Kidney (tissue), 14 donors: Measurements from ENCODE around the gene TLL2. TPM values are rescaled to one million over a fixed set of nuclear protein-coding genes. Genes with fewer than 3 reads are reported as not detected.

ENCODE experiments used
- DNase-seq, 5 donors: peaks; one replicate each; pipeline ENCODE4 v3.0.0-alpha.2; 2013 to 2020
- FAIRE-seq: peaks from 2 replicates; lab custom pipeline; 2012; peaks lifted over from hg19 to GRCh38; lab: Jason Lieb, UNC
- H3K27ac ChIP-seq, 2 donors: one replicate each; pipeline ENCODE4 v1.7.0; 2013; ENCODE audit warnings: low read depth in 2 of 2, low read length in 2 of 2, inconsistent platforms in 1 of 2
- H3K27me3 ChIP-seq: one replicate; pipeline ENCODE4 v1.7.1; 2013; ENCODE audit warnings: low read length, inconsistent platforms; ENCODE audit not compliant: control insufficient read depth, insufficient read depth
- H3K36me3 ChIP-seq, 3 donors: one replicate each; pipeline versions ENCODE4 v1.7.0 to v1.7.1; 2013; ENCODE audit warnings: low read length in 3 of 3, control low read depth in 1 of 3, inconsistent platforms in 1 of 3; ENCODE audit not compliant: insufficient read depth in 3 of 3, control insufficient read depth in 2 of 3
- H3K4me1 ChIP-seq, 3 donors: one replicate each; pipeline versions ENCODE4 v1.7.0 to v1.7.1; 2013; ENCODE audit warnings: low read length in 3 of 3, inconsistent platforms in 1 of 3, low read depth in 1 of 3; ENCODE audit not compliant: control insufficient read depth in 2 of 3, insufficient read depth in 2 of 3
- H3K4me3 ChIP-seq, 3 donors: one replicate each; pipeline versions ENCODE4 v1.7.0 to v1.8.1; 2013; ENCODE audit warnings: low read length in 3 of 3, control low read depth in 1 of 3, inconsistent platforms in 1 of 3
- H3K9ac ChIP-seq, 3 donors: one replicate each; pipeline versions ENCODE4 v1.7.0 to v1.7.1; 2013; ENCODE audit warnings: low read length in 3 of 3, control low read depth in 1 of 3, inconsistent platforms in 1 of 3
- H3K9me3 ChIP-seq, 3 donors: one replicate each; pipeline versions ENCODE4 v1.7.0 to v1.7.1; 2013; ENCODE audit warnings: low read length in 3 of 3, control low read depth in 1 of 3, inconsistent platforms in 1 of 3; ENCODE audit not compliant: control insufficient read depth in 2 of 3, insufficient read depth in 1 of 3
- CTCF ChIP-seq: IDR thresholded peaks from 3 replicates; pipeline ENCODE4 v1.5.1; 2012; ENCODE audit warnings: mild to moderate bottlenecking, moderate library complexity, borderline replicate concordance; ENCODE audit not compliant: insufficient read depth; ENCODE audit errors: extremely low read depth
- intact Hi-C: fragments of 100-400 bp; cut with DNase I; formaldehyde crosslinking; loops from one replicate; pipeline ENCODE4 v1.11.1; 2022
- polyA plus RNA-seq: library from polyadenylated mRNA; stranded (reverse); fragments of 350-450 nt; fragmentation: Illumina TruSeq; extraction: RNeasy Lipid Tissue Mini Kit (QIAGEN cat#74804); gene quantifications from one replicate; pipeline ENCODE4 v1.2.3, GENCODE V29; 2014; ENCODE audit warnings: low read depth, low replicate concordance; ENCODE audit not compliant: insufficient read depth
- total RNA-seq: library from RNA; stranded (reverse); fragmentation: NEBNext Ultra II Directional; extraction: Animal tissue kit (Norgen Biotek cat#: 25700); gene quantifications from one replicate; pipeline ENCODE4 v1.2.1, GENCODE V29; 2021
- donor health status: control.
- donor health status: control.
- donor health status: control.
- donor health status: control.
- donor health status: control.
- donor health status: DM: yes; HTN: yes; CAD: no.
- donor health status: Normal renal cell carcinoma (clear cell type).

The TLL2 gene
- total and polyA plus RNA-seq, 2 donors from 2014 or later = 0.39 to 0.98 TPM

- Histone ChIP-seq H3K4me3 (no peak overlapping the region), H3K36me3 (no peaks in the 10 kb centered on the region), H3K9ac (no peak overlapping the region), H3K9me3 (peaks cover 0 to 4% (median 0%) of the 10 kb centered on the region in 3 donors), H3K4me1 (no peaks in the 10 kb centered on the region), H3K27ac (no peak overlapping the region), H3K27me3 (no peaks in the 10 kb centered on the region)
- no peak for TF ChIP-seq CTCF
- intact Hi-C loops = no loop called here
- FAIRE-seq (no peak), DNase-seq (no peak)
Observed at GRCh38 chr10:96478355-96478754, 35.4 kb downstream of the TLL2 start.

GRCh38 chr10:96473866-96474265 lies 39.9 kb downstream of the TLL2 start:
- no peaks in the 10 kb centered on the region for H3K36me3 ChIP-seq
- intact Hi-C loops = no loop called here
- DNase-seq (no peak), FAIRE-seq (no peak)
- no peaks in the 10 kb centered on the region for H3K9me3 ChIP-seq
- no peaks in the 10 kb centered on the region for H3K27me3 ChIP-seq
- H3K27ac ChIP-seq = no peak overlapping the region
- no peak for TF ChIP-seq CTCF
- H3K9ac ChIP-seq = no peak overlapping the region
- no peaks in the 10 kb centered on the region for H3K4me1 ChIP-seq
- no peak overlapping the region for H3K4me3 ChIP-seq

GRCh38 chr10:96470116-96470743 lies 43.5 kb downstream of the TLL2 start:
- intact Hi-C loops = no loop called here
- Histone ChIP-seq H3K9me3 (no peaks in the 10 kb centered on the region), H3K9ac (no peak overlapping the region), H3K4me1 (no peaks in the 10 kb centered on the region), H3K36me3 (no peaks in the 10 kb centered on the region), H3K27me3 (no peaks in the 10 kb centered on the region), H3K27ac (no peak overlapping the region), H3K4me3 (no peak overlapping the region)
- FAIRE-seq = no peak
- DNase-seq = peak; percentile 23 to 41 (median 29)
- TF ChIP-seq CTCF = peak; percentile 31

GRCh38 chr10:96468845-96469244 lies 44.9 kb downstream of the TLL2 start:
- TF ChIP-seq CTCF = no peak

More at GRCh38 chr10:96468845-96469244, 44.9 kb downstream of the TLL2 start:
- DNase-seq (peak in 2 of 5 donors; percentile 11 to 45), FAIRE-seq (no peak)
- Histone ChIP-seq H3K4me1 (no peaks in the 10 kb centered on the region), H3K36me3 (no peaks in the 10 kb centered on the region), H3K9ac (no peak overlapping the region), H3K4me3 (no peak overlapping the region), H3K9me3 (no peaks in the 10 kb centered on the region), H3K27me3 (no peaks in the 10 kb centered on the region), H3K27ac (no peak overlapping the region)
- intact Hi-C loops = no loop called here
